OCI-LY7 (cell line): ENCODE data around the gene MAPT. TPM values are rescaled to one million over a fixed set of nuclear protein-coding genes. Genes with fewer than 3 reads are reported as not detected.

Experiments
- BruUV-seq: library from RNA; stranded (reverse); fragments of 400-500 nt; replicated peaks from 2 replicates; lab custom pipeline; 2021; lab: Mats Ljungman, UMichigan
- CTCF ChIA-PET: fragments of 300-600 bp; sonication (Branson Sonifier 250); formaldehyde crosslinking; loops from one replicate; lab custom pipeline; 2022; ENCODE audit warnings: antibody characterized with exemption; ENCODE audit not compliant: unreplicated experiment; lab: Charles Lee
- POLR2A ChIA-PET: fragments of 300-600 bp; sonication (Branson Sonifier 250); formaldehyde crosslinking; loops from one replicate; lab custom pipeline; 2022; ENCODE audit warnings: antibody characterized with exemption; lab: Charles Lee
- DNase-seq: peaks from one replicate; pipeline ENCODE4 v3.0.0-alpha.2; 2015; ENCODE audit warnings: low spot score
- H2AFZ ChIP-seq: fragments of 200-600 bp; sonication (generic), shearing (Covaris generic); 2 replicates; pipeline ENCODE4 v1.6.1; 2014; ENCODE audit warnings: mild to moderate bottlenecking, antibody characterized with exemption, low read length, moderate library complexity
- H3K27ac ChIP-seq: fragments of 200-600 bp; sonication (generic); 2 replicates; pipeline ENCODE4 v1.5.1; 2014; ENCODE audit warnings: mixed run types, low read depth, mild to moderate bottlenecking, moderate library complexity, low read length, inconsistent platforms; ENCODE audit not compliant: poor library complexity, severe bottlenecking
- H3K36me3 ChIP-seq: fragments of 200-600 bp; sonication (generic); 2 replicates; pipeline ENCODE4 v1.6.1; 2014; ENCODE audit warnings: mild to moderate bottlenecking, antibody characterized with exemption, low read length, moderate library complexity, mixed read lengths; ENCODE audit not compliant: insufficient read depth
- H3K4me1 ChIP-seq: fragments of 200-600 bp; sonication (generic); 2 replicates; pipeline ENCODE4 v1.5.1; 2014; ENCODE audit warnings: mild to moderate bottlenecking, low read length; ENCODE audit not compliant: insufficient read depth, poor library complexity, severe bottlenecking
- H3K4me2 ChIP-seq: fragments of 200-600 bp; sonication (generic); 2 replicates; pipeline ENCODE4 v1.6.1; 2014; ENCODE audit warnings: mild to moderate bottlenecking, low read length
- H3K4me3 ChIP-seq: fragments of 200-600 bp; sonication (generic); 2 replicates; pipeline ENCODE4 v1.5.1; 2014; ENCODE audit warnings: mild to moderate bottlenecking, low read depth, low read length; ENCODE audit not compliant: poor library complexity, severe bottlenecking
- H3K79me2 ChIP-seq: fragments of 200-600 bp; sonication (generic); 2 replicates; pipeline ENCODE4 v1.6.1; 2016; ENCODE audit warnings: low read depth, mild to moderate bottlenecking, low read length, moderate library complexity, mixed read lengths; ENCODE audit not compliant: insufficient read depth
- H3K9me2 ChIP-seq: fragments of 200-600 bp; sonication (generic); 2 replicates; pipeline ENCODE4 v1.6.1; 2016; ENCODE audit warnings: mild to moderate bottlenecking, low read length, mixed read lengths; ENCODE audit not compliant: insufficient read depth
- H3K9me3 ChIP-seq: fragments of 200-600 bp; sonication (generic); 2 replicates; pipeline ENCODE4 v1.6.1; 2014; ENCODE audit warnings: mild to moderate bottlenecking, mixed run types, low read length, mixed read lengths
- H4K20me1 ChIP-seq: fragments of 200-600 bp; sonication (generic); 2 replicates; pipeline ENCODE4 v1.6.1; 2014; ENCODE audit warnings: mild to moderate bottlenecking, antibody characterized with exemption, low read length, moderate library complexity, mixed read lengths; ENCODE audit not compliant: insufficient read depth
- CTCF ChIP-seq: fragments of 200-600 bp; sonication (generic); conservative IDR thresholded peaks from 2 replicates; pipeline ENCODE4 v1.5.1; 2014; ENCODE audit warnings: mild to moderate bottlenecking, antibody characterized with exemption, low read length, moderate library complexity, mixed read lengths
- EZH2phosphoT487 ChIP-seq: fragments of 200-600 bp; sonication (generic); IDR thresholded peaks from 2 replicates; pipeline ENCODE4 v1.6.1; 2018; ENCODE audit warnings: low read depth, borderline replicate concordance, mild to moderate bottlenecking, mixed run types, antibody characterized with exemption, low read length, moderate library complexity, mixed read lengths
- intact Hi-C: fragments of 100-400 bp; cut with micrococcal nuclease; formaldehyde crosslinking; loops from one replicate; pipeline ENCODE4 v1.10.0; 2022; ENCODE audit not compliant: unreplicated experiment
- total RNA-seq, 2 experiments: library from RNA; depleted of rRNA in 1 of 2; stranded (reverse); fragments of >200 nt in 1 of 2; shearing (Covaris generic) in 1 of 2; gene quantifications; 2 replicates each; pipeline ENCODE4 v1.2.3, GENCODE V29; 2014 to 2022

MAPT gene
- total RNA-seq, 2 experiments from 2014 or later, result 0.44 TPM; not detected in 1

GRCh38 chr17:46035112-46035818 lies 140.9 kb downstream of the MAPT start:
- no peak for TF ChIP-seq CTCF
- TF ChIP-seq EZH2phosphoT487, result no peak
- Histone ChIP-seq H3K4me1 (no peaks in the 10 kb centered on the region), H4K20me1 (no peaks in the 10 kb centered on the region), H3K4me3 (no peak overlapping the region), H2AFZ (no peak overlapping the region), H3K79me2 (no peaks in the 10 kb centered on the region), H3K36me3 (peaks cover 100% of the 10 kb centered on the region), H3K9me2 (no peaks in the 10 kb centered on the region), H3K4me2 (no peak overlapping the region), H3K27ac (no peak overlapping the region), H3K9me3 (no peaks in the 10 kb centered on the region)
- intact Hi-C loops, result no loop called here
- no TSS peak for BruUV-seq
- CTCF ChIA-PET, result no interaction called here
- POLR2A ChIA-PET, result no interaction called here
- no peak for DNase-seq

- intact Hi-C loops, result no loop called here
Observed at GRCh38 chr17:46036491-46036890, 142.1 kb downstream of the MAPT start.

More at GRCh38 chr17:46036491-46036890, 142.1 kb downstream of the MAPT start:
- H3K9me2 ChIP-seq, result no peaks in the 10 kb centered on the region
- no TSS peak for BruUV-seq
- H3K36me3 ChIP-seq, result peaks cover 100% of the 10 kb centered on the region
- no peaks in the 10 kb centered on the region for H3K4me1 ChIP-seq
- TF ChIP-seq EZH2phosphoT487 (no peak), CTCF (no peak)
- POLR2A ChIA-PET, result no interaction called here
- no peak for DNase-seq
- no peak overlapping the region for H2AFZ ChIP-seq
- H4K20me1 ChIP-seq, result no peaks in the 10 kb centered on the region
- no peak overlapping the region for H3K27ac ChIP-seq
- no peak overlapping the region for H3K4me3 ChIP-seq
- H3K9me3 ChIP-seq, result no peaks in the 10 kb centered on the region
- H3K79me2 ChIP-seq, result no peaks in the 10 kb centered on the region
- CTCF ChIA-PET, result no interaction called here
- H3K4me2 ChIP-seq, result no peak overlapping the region
